ENCODE results near the gene MBD6.

MBD6 gene

GRCh38 chr12:57535764-57536596, 13.4 kb downstream of the MBD6 start:
- no peak overlapping the region for H3K4me3 ChIP-seq (ENCODE audit: low read depth, low read length)
- TF ChIP-seq CTCF (conservative IDR thresholded peaks at IDR 0.05; ENCODE audit: low read depth, low read length): no peak
- no peak for DNase-seq (ENCODE audit: low read depth)

GRCh38 chr12:57536597-57536942, 13.9 kb downstream of the MBD6 start:
- no peak for DNase-seq (ENCODE audit: low read depth)
- no peak for TF ChIP-seq CTCF (conservative IDR thresholded peaks at IDR 0.05; ENCODE audit: low read depth, low read length)
- H3K4me3 ChIP-seq (ENCODE audit: low read depth, low read length): no peak overlapping the region

- TF ChIP-seq CTCF (conservative IDR thresholded peaks at IDR 0.05; ENCODE audit: low read depth, low read length): no peak
- no peak for DNase-seq (ENCODE audit: low read depth)
- H3K4me3 ChIP-seq (ENCODE audit: low read depth, low read length): no peak overlapping the region
Observed at GRCh38 chr12:57539134-57539768, 16.6 kb downstream of the MBD6 start.

- TF ChIP-seq CTCF (conservative IDR thresholded peaks at IDR 0.05; ENCODE audit: low read depth, low read length): no peak
- no peak for DNase-seq (ENCODE audit: low read depth)
- H3K4me3 ChIP-seq (ENCODE audit: low read depth, low read length): no peak overlapping the region
Observed at GRCh38 chr12:57541001-57541400, 18.4 kb downstream of the MBD6 start.

GRCh38 chr12:57541717-57542116, 19.1 kb downstream of the MBD6 start:
- DNase-seq (ENCODE audit: low read depth): no peak
- no peak overlapping the region for H3K4me3 ChIP-seq (ENCODE audit: low read depth, low read length)
- TF ChIP-seq CTCF (conservative IDR thresholded peaks at IDR 0.05; ENCODE audit: low read depth, low read length): no peak

GRCh38 chr12:57543581-57543980, 21.0 kb downstream of the MBD6 start:
- no peak for DNase-seq (ENCODE audit: low read depth)
- H3K4me3 ChIP-seq (ENCODE audit: low read depth, low read length): no peak overlapping the region
- no peak for TF ChIP-seq CTCF (conservative IDR thresholded peaks at IDR 0.05; ENCODE audit: low read depth, low read length)
